Stimulated activated CD8-positive, alpha-beta memory T cell treated with anti-CD3 and anti-CD28 coated beads, Interleukin-15, amount 100 ng/mL, for 24 hours (primary cell): ENCODE data around the gene C2.
A peak's percentile ranks its signal among the peaks of the same experiment; 100 is the strongest.
"Not testable (repeated sequence)": the region's sequence is repeated elsewhere in the genome, so short reads cannot be mapped to it uniquely, and the experiment has no call there.

Experiments used
- DNase-seq: peaks from one replicate; pipeline ENCODE4 v3.0.0-alpha.2; 2020; ENCODE audit warnings: low read depth

C2 gene

GRCh38 chr6:31958412-31958740 is 30.9 kb downstream of the C2 start:
- DNase-seq: no peak

- peak; percentile 97 for DNase-seq
These were observed 31.5 kb downstream of the C2 start, which contains the start of the genes NELFE and SKIC2 for GRCh38 chr6:31958741-31959739. Gene NELFE, minus strand, starts transcription at chr6:31958971. Its CDS starts 525 bp downstream, at chr6:31958446. Gene SKIC2, plus strand, starts transcription at chr6:31959175. Its CDS starts 18 bp downstream, at chr6:31959193.

GRCh38 chr6:31961616-31962015 is 34.1 kb downstream of the C2 start:
- no peak for DNase-seq

- no peak for DNase-seq
These were observed 36.4 kb downstream of the C2 start for GRCh38 chr6:31963921-31964320.

GRCh38 chr6:31965700-31966099 is 38.2 kb downstream of the C2 start:
- DNase-seq: no peak

- DNase-seq: no peak
These were observed 39.0 kb downstream of the C2 start for GRCh38 chr6:31966506-31966905.

GRCh38 chr6:31966997-31967925 is 39.7 kb downstream of the C2 start:
- no peak for DNase-seq

- DNase-seq: no peak
These were observed 40.4 kb downstream of the C2 start for GRCh38 chr6:31967926-31968320.

GRCh38 chr6:31968326-31968725 is 40.8 kb downstream of the C2 start:
- no peak for DNase-seq

- DNase-seq: no peak
These were observed 41.5 kb downstream of the C2 start for GRCh38 chr6:31968791-31969711.

- DNase-seq: no peak
These were observed 42.4 kb downstream of the C2 start for GRCh38 chr6:31969712-31970603.

GRCh38 chr6:31970604-31971271 is 43.2 kb downstream of the C2 start:
- no peak for DNase-seq

GRCh38 chr6:31971279-31971992 is 43.9 kb downstream of the C2 start:
- no peak for DNase-seq

- peak; percentile 93 for DNase-seq
These were observed 44.6 kb downstream of the C2 start, which contains the start of gene DXO for GRCh38 chr6:31971993-31972708. Gene DXO, minus strand, starts transcription at chr6:31972138. Its CDS starts 463 bp downstream, at chr6:31971675.

- DNase-seq: no peak
These were observed 45.3 kb downstream of the C2 start for GRCh38 chr6:31972709-31973350.

- not testable (repeated sequence) for DNase-seq
These were observed 48.5 kb downstream of the C2 start for GRCh38 chr6:31976065-31976464.

GRCh38 chr6:31977816-31978431 is 50.4 kb downstream of the C2 start:
- no peak for DNase-seq
